ENCODE data around the gene NLK. TPM values are rescaled to one million over a fixed set of nuclear protein-coding genes. Genes with fewer than 3 reads are reported as not detected.

Gene NLK
- total RNA-seq, 1 experiment from 2014 or later: 31.8 TPM

GRCh38 chr17:28151001-28151400, 108.5 kb downstream of the NLK start:
- no peak overlapping the region for H3K56ac ChIP-seq (ENCODE audit: insufficient read length, low read depth, low read length)
- H3K23me2 ChIP-seq (ENCODE audit: insufficient read length, low read depth, low read length, poor library complexity, severe bottlenecking): no peaks in the 10 kb centered on the region
- TF ChIP-seq CTCF (conservative IDR thresholded peaks at IDR 0.05): no peak
- H2BK15ac ChIP-seq (ENCODE audit: low read depth, low read length): no peak overlapping the region
- no peak overlapping the region for H3K4me2 ChIP-seq (ENCODE audit: insufficient read depth, insufficient read length, low read length)
- Mint-ChIP-seq H3K9me3 (no peaks in the 10 kb centered on the region), H3K36me3 (ENCODE audit: insufficient read depth in 1 of 3, low read depth in 3 of 3) (peaks cover 0 to 7% (median 4%) of the 10 kb centered on the region in 3 experiments; a peak in 3 of 7 replicates), H3K4me3 (no peak overlapping the region), H3K4me1 (peaks cover 11 to 12% of the 10 kb centered on the region in 2 experiments), H3K27ac (0 out of 7 replicates have a peak overlapping the region, but pooled peaks of 1 of the 3 experiments have one; percentile 26), H3K27me3 (ENCODE audit: low read depth) (no peaks in the 10 kb centered on the region)
- no peak for DNase-seq
- H2BK12ac ChIP-seq (ENCODE audit: insufficient read length, low read depth, low read length): no peak overlapping the region
- no peaks in the 10 kb centered on the region for H3K9me3 ChIP-seq (ENCODE audit: control insufficient read depth, low read depth, low read length)
- no peak overlapping the region for H2AK5ac ChIP-seq (ENCODE audit: insufficient read length, low read length)
- H4K8ac ChIP-seq (replicated peaks; ENCODE audit: insufficient read length, low read depth, low read length): no peak overlapping the region
- H4K20me1 ChIP-seq (ENCODE audit: control insufficient read depth, insufficient read depth, insufficient read length): no peaks in the 10 kb centered on the region
- H3K27me3 ChIP-seq (ENCODE audit: insufficient read depth, low read length): no peaks in the 10 kb centered on the region
- H3K79me2 ChIP-seq (ENCODE audit: insufficient read depth, low read length): no peaks in the 10 kb centered on the region
- H3K4me1 ChIP-seq (ENCODE audit: insufficient read depth, low read length): no peaks in the 10 kb centered on the region
- H3K9ac ChIP-seq (ENCODE audit: extremely low read depth, insufficient read length, low read length): no peak overlapping the region
- no peaks in the 10 kb centered on the region for H3K79me1 ChIP-seq (ENCODE audit: insufficient read depth, low read depth, low read length, poor library complexity, severe bottlenecking)
- H3K23ac ChIP-seq (ENCODE audit: insufficient read length, low read depth, low read length): no peak overlapping the region
- no peak overlapping the region for H3K27ac ChIP-seq (ENCODE audit: insufficient read length, low read depth, low read length)
- H2BK20ac ChIP-seq (ENCODE audit: low read depth, low read length, poor library complexity, severe bottlenecking): no peak overlapping the region
- H2BK5ac ChIP-seq (ENCODE audit: insufficient read length, low read length): no peak overlapping the region
- no peak overlapping the region for H2AFZ ChIP-seq (ENCODE audit: low read length)
- no peak overlapping the region for H4K91ac ChIP-seq (ENCODE audit: insufficient read length, low read depth, low read length)
- H3T11ph ChIP-seq (ENCODE audit: low read length): no peak overlapping the region
- no peak overlapping the region for H2BK120ac ChIP-seq (ENCODE audit: low read depth, low read length, poor library complexity, severe bottlenecking)
- no peak overlapping the region for H3K4ac ChIP-seq (ENCODE audit: low read depth, low read length)
- H4K5ac ChIP-seq (ENCODE audit: insufficient read length, low read depth, low read length): no peak overlapping the region
- no CpG with 5 or more reads among the region's 1 CpG for WGBS (ENCODE audit: extremely low coverage, insufficient read length, low lambda C conversion rate)
- H3K18ac ChIP-seq (ENCODE audit: insufficient read length, low read depth, low read length): no peak overlapping the region
- no peak overlapping the region for H3K14ac ChIP-seq (ENCODE audit: insufficient read depth, low read length)

Measured in H9 (cell line).